GM12878 (cell line): ENCODE measurements around the gene ITGA1. TPM values are rescaled to one million over a fixed set of nuclear protein-coding genes. Genes with fewer than 3 reads are reported as not detected.

Source experiments
- ATAC-seq: fragments of 200-7000 bp; cut with Tn5 transposase; 3 replicates; pipeline ENCODE4 v1.9.1; 2020; ENCODE audit warnings: mild to moderate bottlenecking, moderate library complexity
- BruUV-seq: library from RNA; stranded (reverse); fragments of 400-500 nt; replicated peaks from 2 replicates; lab custom pipeline; 2021; lab: Mats Ljungman, UMichigan
- CTCF ChIA-PET: fragments of 300-600 bp; sonication (Branson Sonifier 250); formaldehyde crosslinking; extraction: SDS; loops from one replicate; lab custom pipeline; 2021; ENCODE audit warnings: inconsistent platforms; lab: Yijun Ruan, JAX
- POLR2A ChIA-PET: fragments of 350-600 bp; formaldehyde crosslinking; extraction: SDS; loops from one replicate; lab custom pipeline; 2021; ENCODE audit warnings: inconsistent platforms; lab: Charles Lee
- RAD21 ChIA-PET: fragments of 300-600 bp; sonication (Branson Sonifier 250); formaldehyde crosslinking; loops from one replicate; lab custom pipeline; 2023; ENCODE audit warnings: antibody characterized with exemption; ENCODE audit not compliant: unreplicated experiment; lab: Charles Lee
- SMC1A ChIA-PET: fragments of 300-600 bp; sonication (Branson Sonifier 250); formaldehyde crosslinking; loops from one replicate; lab custom pipeline; 2023; ENCODE audit not compliant: unreplicated experiment, uncharacterized antibody; lab: Charles Lee
- DNase-seq: peaks from one replicate; pipeline ENCODE4 v3.0.0-alpha.2; 2011; ENCODE audit warnings: low read depth, low spot score
- FAIRE-seq: peaks from 3 replicates; lab custom pipeline; 2011; peaks lifted over from hg19 to GRCh38; lab: Jason Lieb, UNC
- H2AFZ ChIP-seq: 2 replicates; pipeline ENCODE4 v1.6.0; 2011; ENCODE audit warnings: low read depth, low read length, control low read depth; ENCODE audit not compliant: control insufficient read depth
- H3K27ac ChIP-seq: 2 replicates; pipeline ENCODE4 v1.5.1; 2011; ENCODE audit warnings: control low read depth; ENCODE audit not compliant: control insufficient read depth, insufficient read depth
- H3K27me3 ChIP-seq, 2 experiments: replicated peaks in 1 of 2; 2 replicates each; pipeline versions ENCODE4 v1.6.0 to v1.6.1; 2011; ENCODE audit warnings: low read length in 1 of 2; ENCODE audit not compliant: control insufficient read depth in 2 of 2, insufficient read depth in 2 of 2
- H3K36me3 ChIP-seq, 2 experiments: 2 replicates each; pipeline ENCODE4 v1.5.1; 2011; ENCODE audit warnings: low read length in 1 of 2; ENCODE audit not compliant: control insufficient read depth in 2 of 2, insufficient read depth in 2 of 2
- H3K4me1 ChIP-seq: 2 replicates; pipeline ENCODE4 v1.6.1; 2011; ENCODE audit warnings: mild to moderate bottlenecking, low read length, moderate library complexity, mixed read lengths; ENCODE audit not compliant: control insufficient read depth, insufficient read depth
- H3K4me2 ChIP-seq: 2 replicates; pipeline ENCODE4 v1.6.0; 2011; ENCODE audit warnings: control low read depth; ENCODE audit not compliant: control insufficient read depth, insufficient read depth
- H3K4me3 ChIP-seq: fragments of 200-600 bp; sonication (generic); 2 replicates; pipeline ENCODE4 v1.5.1; 2016
- H3K79me2 ChIP-seq: 2 replicates; pipeline ENCODE4 v1.6.0; 2011; ENCODE audit warnings: low read length; ENCODE audit not compliant: control insufficient read depth, insufficient read depth
- H3K9ac ChIP-seq: 2 replicates; pipeline ENCODE4 v1.8.0; 2011; ENCODE audit warnings: low read length, control low read depth, mixed read lengths; ENCODE audit not compliant: control insufficient read depth, insufficient read depth
- H3K9me3 ChIP-seq: replicated peaks from 3 replicates; pipeline ENCODE4 v1.5.1; 2011; ENCODE audit warnings: mild to moderate bottlenecking, low read length; ENCODE audit not compliant: control insufficient read depth, insufficient read depth
- H4K20me1 ChIP-seq: 2 replicates; pipeline ENCODE4 v1.6.0; 2011; ENCODE audit not compliant: control insufficient read depth, insufficient read depth
- ATF2 ChIP-seq: IDR thresholded peaks from 2 replicates; pipeline ENCODE4 v1.6.1; 2012; ENCODE audit warnings: low read length, inconsistent platforms
- HCFC1 ChIP-seq: fragments of 150-350 bp; IDR thresholded peaks from 2 replicates; pipeline ENCODE4 v1.6.1; 2014; ENCODE audit warnings: low read length
- MYB ChIP-seq: fragments of 150-350 bp; IDR thresholded peaks from 2 replicates; pipeline ENCODE4 v1.6.1; 2014; ENCODE audit warnings: mild to moderate bottlenecking, low read depth, low read length, borderline replicate concordance
- POLR2AphosphoS5 ChIP-seq: IDR thresholded peaks from 2 replicates; pipeline ENCODE4 v1.6.1; 2011; ENCODE audit warnings: mild to moderate bottlenecking, low read length, inconsistent platforms
- WGBS: methylation state at CpG from one replicate; pipeline ENCODE4 v1.1.6; 2016; ENCODE audit warnings: low lambda C conversion rate; ENCODE audit not compliant: insufficient replicate concordance, insufficient coverage; ENCODE audit errors: missing lambda C conversion rate; 5-methylcytosine and 5-hydroxymethylcytosine counted together
- in situ Hi-C: fragments of 300-500 bp; cut with MboI; formaldehyde crosslinking; loops from 9 replicates; pipeline ENCODE4 v1.14.3; 2018; ENCODE audit warnings: mixed read lengths
- intact Hi-C: fragments of 100-400 bp; cut with micrococcal nuclease; formaldehyde crosslinking; loops from one replicate; pipeline ENCODE4 v1.14.2; 2022; ENCODE audit not compliant: unreplicated experiment
- polyA plus RNA-seq, 11 experiments: library from polyadenylated mRNA; depleted of rRNA in 4 of 11; unstranded in 6 of 11; stranded (reverse) in 5 of 11; fragments of >200 nt; fragmentation: Nextera tagmentation in 4 of 11; fragmentation: Illumina TruSeq in 1 of 11; extraction: Ambion mirVana in 4 of 11; extraction: Trizol in 1 of 11; gene quantifications; 1 replicate in 1 of 11; 2 replicates in 10 of 11; pipeline versions ENCODE4 v1.2.1 to v1.2.3, GENCODE V29; 2011 to 2016; ENCODE audit warnings: inconsistent platforms in 2 of 11, missing spikeins in 2 of 11, low read depth in 1 of 11
- total RNA-seq, 4 experiments: library from RNA; depleted of rRNA in 3 of 4; stranded (reverse); fragments of >200 nt in 3 of 4; fragmentation: Illumina TruSeq in 1 of 4; extraction: Trizol in 1 of 4; gene quantifications; 2 replicates each; pipeline versions ENCODE4 v1.2.1 to v1.2.3, GENCODE V29; 2013 to 2021
- TF ChIP-seq, protein P1 (sequence below): IDR thresholded peaks from 2 replicates; pipeline ENCODE4 v1.6.1; 2011; ENCODE audit warnings: low read depth, low read length, improper control_type of control experiment, borderline replicate concordance

ITGA1 gene
- total and polyA plus RNA-seq, 10 of the 15 experiments (the other 5 are each of a cell fraction or from before 2014, with no cell fraction given) = 0.02 to 0.56 (median 0.19) TPM

DNA sequence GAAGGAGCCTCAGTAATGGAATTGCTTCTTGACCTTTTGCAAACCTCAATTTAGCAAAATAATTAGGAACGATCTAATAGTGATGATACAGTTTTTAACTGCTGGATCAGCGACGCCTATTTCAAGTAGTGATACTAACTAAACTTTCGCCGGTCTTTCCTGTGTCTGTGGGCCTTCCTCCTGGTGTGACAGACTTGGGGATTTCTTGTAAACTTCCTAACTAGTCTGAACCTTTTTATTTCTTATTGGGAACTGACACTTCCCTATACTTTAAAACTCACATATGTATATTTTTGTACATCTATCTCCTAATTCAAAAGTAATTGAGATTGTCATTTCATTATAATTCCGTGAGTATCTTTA lies 15.2 kb downstream of the ITGA1 start:
- Histone ChIP-seq H3K4me2 (peak overlapping the region; percentile 98), H3K27me3 (no peaks in the 10 kb centered on the region), H3K4me3 (no peak overlapping the region; the same call in 1 of the 2 replicates), H4K20me1 (no peaks in the 10 kb centered on the region), H3K9ac (no peak overlapping the region), H3K27ac (no peak overlapping the region), H3K4me1 (peaks cover 3% of the 10 kb centered on the region; the same call in 1 of the 2 replicates), H3K9me3 (no peaks in the 10 kb centered on the region), H3K36me3 (no peaks in the 10 kb centered on the region), H3K79me2 (peaks cover 39% of the 10 kb centered on the region), H2AFZ (no peak overlapping the region)
- ChIA-PET CTCF (no interaction called here), SMC1A (interaction anchor here (0.9 kb wide), 1 partner anchor 10 kb away, joined by 4 read pairs; no protein-coding TSS in a partner anchor), POLR2A (no interaction called here), RAD21 (no interaction called here)
- no peak for DNase-seq
- no peak for ATAC-seq
- no TSS peak for BruUV-seq
- WGBS = 96% methylated on average over 6 of the region's 6 CpGs
- in situ Hi-C loops (no loop called here), intact Hi-C loops (no loop called here)
- no peak for TF ChIP-seq HCFC1
- no peak for TF ChIP-seq POLR2AphosphoS5
- TF ChIP-seq, protein P1, sequence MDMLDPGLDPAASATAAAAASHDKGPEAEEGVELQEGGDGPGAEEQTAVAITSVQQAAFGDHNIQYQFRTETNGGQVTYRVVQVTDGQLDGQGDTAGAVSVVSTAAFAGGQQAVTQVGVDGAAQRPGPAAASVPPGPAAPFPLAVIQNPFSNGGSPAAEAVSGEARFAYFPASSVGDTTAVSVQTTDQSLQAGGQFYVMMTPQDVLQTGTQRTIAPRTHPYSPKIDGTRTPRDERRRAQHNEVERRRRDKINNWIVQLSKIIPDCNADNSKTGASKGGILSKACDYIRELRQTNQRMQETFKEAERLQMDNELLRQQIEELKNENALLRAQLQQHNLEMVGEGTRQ = no peak
- no peak for TF ChIP-seq ATF2
- TF ChIP-seq MYB = no peak
- peak; percentile 56 for FAIRE-seq
